HG03378 (cell line): ENCODE measurements around the gene RALA.
A peak's percentile ranks its signal among the peaks of the same experiment; 100 is the strongest.

Experiments used
- ATAC-seq: cut with Tn5 transposase; IDR thresholded peaks from one replicate; pipeline ENCODE4 v1.9.1; 2021; ENCODE audit warnings: mild to moderate bottlenecking, moderate library complexity; ENCODE audit not compliant: unreplicated experiment

The RALA gene

GRCh38 chr7:39623047-39623731, at the start of gene RALA:
Gene RALA (plus strand): TSS chr7:39623572. CDS start chr7:39686668, 63,096 bp downstream.
- ATAC-seq = peak; percentile 79

DNA sequence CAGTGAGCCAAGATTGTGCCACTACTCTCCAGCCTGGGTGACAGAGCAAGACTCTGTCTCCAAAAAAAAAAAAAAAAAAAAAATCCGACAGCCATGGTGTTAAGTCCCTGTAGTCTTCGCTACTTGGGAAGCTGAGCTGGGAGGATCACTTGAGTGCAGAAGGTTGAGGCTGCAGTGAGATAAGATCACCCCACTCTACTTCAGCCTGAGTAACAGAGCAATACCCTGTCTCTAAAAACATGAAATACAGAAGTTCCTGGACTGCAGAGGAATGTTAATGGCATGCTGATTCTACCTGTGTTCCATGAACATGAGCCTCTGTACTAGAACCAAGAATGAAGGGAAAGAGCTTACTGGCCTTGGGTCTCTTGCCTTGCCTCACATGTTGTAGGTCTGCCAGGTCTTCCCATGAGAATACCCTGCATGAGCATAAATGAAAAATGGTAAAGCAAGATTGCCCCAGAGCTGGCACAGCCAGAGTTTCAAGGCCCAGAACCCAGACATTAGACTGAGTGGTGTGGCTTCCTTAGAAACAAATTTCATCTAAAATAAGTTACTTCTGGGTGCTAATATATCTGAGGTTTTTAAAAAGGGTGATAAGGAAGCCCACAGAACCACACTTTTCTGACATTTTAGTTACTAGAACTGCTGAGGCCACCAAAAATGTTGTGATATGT, 48.6 kb upstream of the RALA start:
- no peak for ATAC-seq

DNA sequence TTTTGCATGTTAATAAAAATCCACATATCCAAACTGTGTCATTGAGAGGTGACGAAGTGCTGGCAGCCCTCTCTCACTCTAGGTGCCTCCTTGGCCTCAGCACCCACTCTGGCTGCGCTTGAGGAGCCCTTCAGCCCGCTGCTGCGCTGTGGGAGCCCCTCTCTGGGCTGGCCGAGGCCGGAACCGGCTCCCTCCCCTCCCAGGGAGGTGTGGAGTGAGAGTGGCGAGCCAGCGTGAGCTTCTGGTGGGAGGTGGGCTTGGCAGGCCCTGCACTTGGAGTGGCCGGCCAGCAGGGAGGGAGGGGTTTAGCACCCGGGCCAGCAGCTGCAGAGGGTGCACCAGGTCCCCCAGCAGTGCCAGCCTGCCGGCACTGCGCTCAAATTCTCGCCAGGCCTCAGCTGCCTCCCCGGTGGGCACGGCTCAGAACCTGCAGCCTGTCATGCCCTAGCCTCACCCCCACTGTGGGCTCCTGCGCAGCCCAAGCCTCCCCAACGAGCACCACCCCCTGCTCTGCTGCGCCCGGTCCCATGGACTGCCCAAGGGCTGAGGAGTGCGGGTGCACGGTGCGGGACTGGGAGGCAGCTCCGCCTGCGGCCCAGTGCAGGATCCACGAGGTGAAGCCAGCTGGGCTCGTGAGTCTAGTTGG, 46.0 kb upstream of the RALA start:
- ATAC-seq = no peak

GRCh38 chr7:39580149-39580874, 43.1 kb upstream of the RALA start:
- peak; percentile 97 for ATAC-seq

- ATAC-seq = no peak
These were observed 40.8 kb upstream of the RALA start for GRCh38 chr7:39582536-39582935.

DNA sequence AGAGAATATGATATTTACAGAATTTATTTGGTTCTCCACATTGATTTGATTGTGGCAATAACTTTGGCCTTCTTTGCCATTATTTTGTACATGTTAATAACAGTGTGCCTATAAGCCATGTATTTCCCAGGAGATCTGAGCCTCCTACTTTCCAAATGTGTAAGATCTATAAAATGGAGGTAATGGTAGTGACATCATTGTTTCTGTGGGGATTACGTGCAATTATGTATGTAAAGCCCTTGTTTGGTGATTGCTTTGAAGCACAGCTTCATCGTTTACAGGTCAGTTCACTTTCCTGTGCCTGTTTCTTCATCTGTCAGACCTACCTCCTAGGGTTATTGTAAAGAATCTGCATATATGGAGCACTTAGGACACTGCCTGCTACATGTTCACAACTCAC, 39.8 kb upstream of the RALA start:
- no peak for ATAC-seq

DNA sequence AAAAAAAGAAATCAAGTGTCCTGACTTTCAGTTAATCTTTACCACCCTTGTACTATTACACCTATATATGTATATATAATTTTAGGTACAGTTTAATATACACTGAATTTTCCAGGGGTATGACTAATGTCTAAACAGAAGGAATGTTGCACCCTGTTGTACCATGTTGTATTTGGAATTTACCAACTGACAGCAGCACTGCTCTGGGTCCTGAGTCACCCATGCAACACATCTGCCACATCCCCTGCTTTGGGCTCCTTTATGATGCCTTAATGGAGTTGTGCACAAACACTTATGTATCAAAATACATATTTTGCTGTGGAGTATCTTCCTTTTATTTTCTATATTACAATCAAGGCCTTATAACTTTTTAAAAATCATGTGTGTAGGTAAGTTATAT, 36.0 kb upstream of the RALA start:
- no peak for ATAC-seq

DNA sequence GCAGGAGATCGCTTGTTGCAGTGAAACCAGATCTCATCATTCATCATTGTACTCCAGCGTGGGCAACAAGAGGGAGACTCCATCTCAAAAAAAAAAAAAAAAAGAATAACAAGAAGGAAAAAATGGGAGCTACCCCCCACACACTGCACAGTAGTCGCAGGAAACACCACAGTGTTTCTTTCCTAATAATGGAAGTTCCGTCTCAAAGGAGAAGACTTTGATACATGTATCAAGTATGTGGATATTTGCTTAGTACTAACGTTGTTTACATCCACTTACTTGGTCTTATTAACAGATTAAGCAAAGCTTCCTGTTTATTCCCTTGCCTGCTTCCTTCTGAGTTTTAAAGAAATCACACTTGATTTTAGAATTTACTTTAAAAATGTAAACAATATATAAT, 35.0 kb upstream of the RALA start:
- no peak for ATAC-seq

- peak; percentile 96 for ATAC-seq
These were observed 33.9 kb upstream of the RALA start for GRCh38 chr7:39589323-39590111.

GRCh38 chr7:39592586-39592985, 30.8 kb upstream of the RALA start:
- ATAC-seq = no peak

- no peak for ATAC-seq
These were observed 28.3 kb upstream of the RALA start for GRCh38 chr7:39594988-39595620.

DNA sequence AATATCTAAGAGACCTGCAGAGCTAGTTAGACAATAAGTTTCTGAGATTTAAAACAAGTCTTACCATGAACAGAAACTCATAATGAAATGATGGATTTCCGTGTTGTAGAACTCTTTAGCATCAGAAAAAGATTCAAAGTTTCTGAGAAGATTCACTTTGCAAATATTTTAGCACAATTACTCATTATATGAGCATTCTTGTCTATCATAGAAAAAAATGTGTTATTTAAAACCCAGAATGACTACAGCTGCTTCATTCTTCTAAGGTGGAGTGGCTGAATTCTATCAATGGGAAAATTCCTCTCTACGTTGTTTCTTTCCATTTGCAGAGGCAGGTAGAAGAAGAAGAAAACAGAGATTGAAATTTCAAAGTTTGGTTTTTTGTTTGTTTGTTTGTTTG, 21.0 kb upstream of the RALA start:
- no peak for ATAC-seq

- ATAC-seq = no peak
These were observed 19.4 kb upstream of the RALA start for GRCh38 chr7:39603924-39604323.

GRCh38 chr7:39605087-39605486, 18.3 kb upstream of the RALA start:
- ATAC-seq = peak; percentile 81

DNA sequence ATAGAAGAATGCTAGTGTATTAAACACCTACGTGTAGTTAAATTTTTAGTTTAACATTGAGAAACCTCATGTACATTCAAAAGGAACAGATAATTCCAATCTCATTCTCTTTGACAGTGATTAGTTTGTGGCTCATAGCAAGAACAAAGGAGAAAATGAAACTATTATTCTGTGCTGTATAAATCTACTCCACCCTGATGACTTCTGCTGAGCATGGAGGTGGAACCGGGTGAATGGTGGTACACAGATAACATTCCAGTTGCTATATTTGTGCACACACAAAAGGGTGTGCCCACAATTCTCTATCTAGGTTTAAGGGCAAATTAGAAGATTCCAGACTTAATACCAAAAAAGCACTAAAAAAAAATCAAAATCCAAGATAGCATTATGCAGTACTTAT, 17.0 kb upstream of the RALA start:
- ATAC-seq = no peak

DNA sequence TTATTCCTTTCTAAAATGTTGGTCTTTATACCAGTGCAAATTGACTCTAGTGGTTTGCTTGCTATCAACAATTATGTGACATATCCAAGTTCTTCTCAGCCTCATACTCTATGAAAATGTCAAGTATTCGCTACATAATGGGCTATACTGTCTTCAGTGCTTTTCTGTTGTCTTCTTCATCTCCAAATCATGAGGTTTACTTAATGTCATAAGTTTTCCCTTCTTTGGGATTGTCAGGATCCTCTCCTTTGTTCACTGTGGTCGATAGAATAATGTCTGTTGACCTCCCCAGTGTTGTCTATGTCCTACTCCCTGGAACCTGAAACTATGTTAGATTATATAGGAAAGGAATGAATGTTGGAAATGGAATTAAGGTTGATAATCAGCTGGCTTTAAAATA, 16.4 kb upstream of the RALA start:
- ATAC-seq = no peak

- no peak for ATAC-seq
These were observed 15.5 kb upstream of the RALA start for GRCh38 chr7:39607865-39608264.

- no peak for ATAC-seq
These were observed 15.1 kb upstream of the RALA start for GRCh38 chr7:39608278-39608677.

DNA sequence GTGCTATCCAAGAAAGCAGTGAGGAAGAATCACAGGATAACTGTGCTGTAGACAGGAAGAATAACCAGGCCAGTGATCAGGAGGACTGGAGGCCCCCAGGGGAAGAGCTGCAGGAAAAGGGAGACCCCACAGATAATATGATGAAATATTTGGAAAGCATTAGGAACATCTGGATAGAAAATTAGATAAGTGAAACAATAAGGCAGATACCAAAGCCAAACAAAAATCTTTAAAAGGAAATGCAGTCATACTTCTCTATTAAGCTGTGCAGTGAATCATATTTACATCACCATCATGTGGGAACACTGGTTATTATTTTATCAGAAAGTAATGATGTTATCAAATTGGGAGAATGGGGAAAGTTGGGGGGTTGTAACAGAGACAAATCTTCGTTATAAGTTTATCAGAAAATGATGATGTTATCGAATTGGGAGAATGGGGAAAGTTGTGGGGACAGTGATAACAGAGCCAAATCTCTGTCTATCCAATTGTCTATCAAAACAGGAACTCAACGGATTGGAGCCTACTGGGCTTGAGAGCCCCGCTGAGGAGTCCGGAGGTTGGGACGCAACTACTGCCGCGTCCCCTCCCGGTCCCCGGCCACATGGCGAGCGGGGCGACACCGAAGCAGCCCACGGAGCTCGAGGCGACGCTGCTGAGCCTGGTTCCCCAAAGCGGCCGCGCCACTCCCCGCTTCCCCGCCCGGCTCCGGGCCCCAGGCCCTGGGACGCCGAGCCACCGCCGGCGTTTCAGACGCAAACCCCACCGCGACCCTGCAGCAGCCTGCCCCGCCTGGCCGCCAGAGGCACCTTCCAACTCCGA, 14.0 kb upstream of the RALA start:
- ATAC-seq = no peak

DNA sequence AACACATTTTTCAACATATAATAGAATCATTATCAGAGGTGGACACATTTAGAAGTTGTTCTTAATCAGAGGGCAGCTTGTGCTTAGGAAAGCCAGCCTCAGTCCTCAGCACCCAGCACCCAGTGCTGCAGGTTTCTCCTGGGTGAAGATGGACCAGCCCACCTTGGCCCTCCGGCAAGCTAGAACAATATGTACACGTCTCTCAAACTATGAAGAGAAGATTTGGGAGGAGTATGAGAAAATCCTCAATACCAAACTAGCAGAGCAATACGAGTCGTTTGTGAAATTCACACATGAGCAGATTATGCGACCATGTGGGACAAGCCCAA, 13.5 kb upstream of the RALA start:
- ATAC-seq = no peak
